ENCODE results near the gene CRELD2.

DNA sequence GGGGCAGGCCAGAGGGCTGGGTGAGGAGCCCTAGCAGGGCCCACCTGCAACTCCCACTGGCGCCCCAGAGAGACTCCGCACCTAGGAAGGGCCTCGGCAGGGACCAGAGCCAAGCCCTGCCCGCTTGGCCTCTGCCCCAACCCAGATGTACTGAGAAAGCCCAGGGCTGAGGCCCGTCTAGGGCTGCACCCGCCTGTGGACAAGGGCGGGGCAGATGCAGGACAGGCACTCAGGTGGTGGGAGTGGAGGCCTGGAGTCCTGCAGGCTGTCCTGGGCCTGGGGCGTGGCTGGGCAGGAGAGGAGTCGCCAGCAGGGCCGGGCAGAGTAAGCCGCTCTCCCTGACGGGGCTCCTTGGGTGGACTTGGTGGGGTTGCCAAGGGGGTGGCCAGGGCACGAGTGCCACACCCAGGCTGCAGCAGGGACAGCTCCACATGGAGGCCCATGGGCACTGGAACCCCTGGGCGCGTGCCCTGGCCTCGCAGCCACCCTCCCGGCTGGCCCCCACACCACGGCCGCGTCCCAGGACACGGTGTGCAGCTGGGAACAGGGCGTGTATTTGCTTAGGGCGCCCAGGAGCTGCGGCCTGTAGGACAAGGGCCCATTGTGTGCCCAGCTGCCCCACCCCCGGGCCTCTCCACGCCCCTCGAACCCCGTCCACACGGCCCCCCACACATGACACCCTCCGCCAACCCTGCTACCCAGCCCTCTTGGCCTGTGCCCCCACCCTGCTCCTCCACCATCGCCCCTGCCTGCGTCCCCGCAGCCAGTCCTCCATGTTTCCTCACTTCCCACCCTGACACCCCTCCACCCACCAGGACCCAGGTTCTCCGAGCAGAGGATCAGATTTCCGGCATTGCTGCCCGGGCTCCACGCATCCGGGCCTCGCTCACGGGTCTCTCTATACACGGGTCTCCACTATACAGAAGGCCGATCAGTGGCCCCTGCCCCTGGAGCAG lies 30.8 kb downstream of the CRELD2 start:
- TF ChIP-seq, protein P1, sequence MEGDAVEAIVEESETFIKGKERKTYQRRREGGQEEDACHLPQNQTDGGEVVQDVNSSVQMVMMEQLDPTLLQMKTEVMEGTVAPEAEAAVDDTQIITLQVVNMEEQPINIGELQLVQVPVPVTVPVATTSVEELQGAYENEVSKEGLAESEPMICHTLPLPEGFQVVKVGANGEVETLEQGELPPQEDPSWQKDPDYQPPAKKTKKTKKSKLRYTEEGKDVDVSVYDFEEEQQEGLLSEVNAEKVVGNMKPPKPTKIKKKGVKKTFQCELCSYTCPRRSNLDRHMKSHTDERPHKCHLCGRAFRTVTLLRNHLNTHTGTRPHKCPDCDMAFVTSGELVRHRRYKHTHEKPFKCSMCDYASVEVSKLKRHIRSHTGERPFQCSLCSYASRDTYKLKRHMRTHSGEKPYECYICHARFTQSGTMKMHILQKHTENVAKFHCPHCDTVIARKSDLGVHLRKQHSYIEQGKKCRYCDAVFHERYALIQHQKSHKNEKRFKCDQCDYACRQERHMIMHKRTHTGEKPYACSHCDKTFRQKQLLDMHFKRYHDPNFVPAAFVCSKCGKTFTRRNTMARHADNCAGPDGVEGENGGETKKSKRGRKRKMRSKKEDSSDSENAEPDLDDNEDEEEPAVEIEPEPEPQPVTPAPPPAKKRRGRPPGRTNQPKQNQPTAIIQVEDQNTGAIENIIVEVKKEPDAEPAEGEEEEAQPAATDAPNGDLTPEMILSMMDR (IDR thresholded peaks at IDR 0.05): no peak
- peak; percentile 45 for TF ChIP-seq POLR2A (IDR thresholded peaks at IDR 0.05)
